ENCODE measurements around the gene TRPM8. TPM values are rescaled to one million over a fixed set of nuclear protein-coding genes. Genes with fewer than 3 reads are reported as not detected.

The TRPM8 gene
- total RNA-seq, 4 donors from 2014 or later: not detected

DNA sequence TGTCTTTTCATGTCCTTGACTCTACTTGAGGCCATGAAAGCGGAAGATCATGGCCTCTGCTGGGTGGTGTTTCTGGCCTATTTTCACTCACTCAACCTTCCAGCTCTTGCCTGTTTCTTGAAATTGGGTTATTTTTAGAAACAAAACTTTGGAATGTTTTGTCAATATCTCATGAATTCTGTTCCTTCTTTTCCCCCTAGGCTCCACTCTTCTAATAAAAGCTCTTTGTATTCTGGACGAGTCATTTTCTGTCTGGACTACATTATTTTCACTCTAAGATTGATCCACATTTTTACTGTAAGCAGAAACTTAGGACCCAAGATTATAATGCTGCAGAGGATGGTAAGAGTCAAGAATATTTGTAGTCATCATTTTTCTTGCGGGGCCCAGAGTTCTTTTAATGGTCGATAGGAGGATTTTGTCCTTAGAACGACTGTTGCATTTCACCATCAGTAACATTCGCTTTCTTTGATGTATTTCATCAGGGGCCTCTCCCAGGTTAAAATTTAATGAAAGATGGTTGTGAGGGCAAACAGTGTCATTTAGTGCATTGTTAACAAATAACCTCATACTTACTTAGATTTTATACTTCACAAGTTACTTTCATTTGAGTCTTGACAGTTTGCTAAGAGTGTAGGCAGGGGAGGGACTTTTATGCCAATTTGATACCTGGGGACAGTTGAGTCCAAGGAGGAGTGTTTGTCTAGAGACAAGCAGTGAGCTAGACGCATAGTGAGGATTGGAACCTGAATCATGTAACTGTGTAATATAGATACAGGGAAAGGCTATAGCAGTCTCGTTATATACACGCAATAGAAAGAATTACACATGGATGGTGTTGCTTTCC is 64.6 kb downstream of the TRPM8 start:
- H3K36me3 ChIP-seq: no peaks in the 10 kb centered on the region
- H3K27ac ChIP-seq: no peak overlapping the region
- DNase-seq (no peak), ATAC-seq (no peak)
- H3K27me3 ChIP-seq: no peaks in the 10 kb centered on the region
- no peak overlapping the region for H3K4me3 ChIP-seq
- intact Hi-C loops (cut with DNase I; ENCODE audit: low total_unique reads) (no loop called here), in situ Hi-C loops (cut with MboI; ENCODE audit: low sequenced_read_pairs in 4 of 4) (loop anchor here in 2 of 4 donors (25.0 kb wide), 1 partner anchor 556 kb away; no protein-coding TSS in a partner anchor)
- no peaks in the 10 kb centered on the region for H3K9me3 ChIP-seq
- no peaks in the 10 kb centered on the region for H3K4me1 ChIP-seq
- TF ChIP-seq POLR2A (IDR thresholded peaks at IDR 0.05) (no peak), CTCF (IDR thresholded peaks at IDR 0.05 in 4 of 5, conservative IDR thresholded peaks at IDR 0.05 in 1 of 5) (no peak)

- H3K4me1 ChIP-seq: no peaks in the 10 kb centered on the region
- ATAC-seq (no peak), DNase-seq (no peak)
- H3K27ac ChIP-seq: no peak overlapping the region
- H3K36me3 ChIP-seq: no peaks in the 10 kb centered on the region
- no peaks in the 10 kb centered on the region for H3K9me3 ChIP-seq
- in situ Hi-C loops (cut with MboI; ENCODE audit: low sequenced_read_pairs in 4 of 4) (loop anchor here in 2 of 4 donors (25.0 kb wide), 1 partner anchor 555 kb away; no protein-coding TSS in a partner anchor), intact Hi-C loops (cut with DNase I; ENCODE audit: low total_unique reads) (no loop called here)
- H3K4me3 ChIP-seq: no peak overlapping the region
- H3K27me3 ChIP-seq: no peaks in the 10 kb centered on the region
- TF ChIP-seq POLR2A (IDR thresholded peaks at IDR 0.05) (no peak), CTCF (IDR thresholded peaks at IDR 0.05 in 4 of 5, conservative IDR thresholded peaks at IDR 0.05 in 1 of 5) (no peak)
Measured at GRCh38 chr2:233982421-233983121, 65.4 kb downstream of the TRPM8 start.

GRCh38 chr2:233983445-233983844 is 66.3 kb downstream of the TRPM8 start:
- ATAC-seq (no peak), DNase-seq (no peak)
- in situ Hi-C loops (cut with MboI; ENCODE audit: low sequenced_read_pairs in 4 of 4): loop anchor here in 2 of 4 donors (25.0 kb wide), 1 partner anchor 554 kb away; no protein-coding TSS in a partner anchor
- H3K9me3 ChIP-seq: no peaks in the 10 kb centered on the region
- no peaks in the 10 kb centered on the region for H3K4me1 ChIP-seq
- no peak overlapping the region for H3K27ac ChIP-seq
- no peak overlapping the region for H3K4me3 ChIP-seq
- intact Hi-C loops (cut with DNase I; ENCODE audit: low total_unique reads): no loop called here
- H3K36me3 ChIP-seq: no peaks in the 10 kb centered on the region
- H3K27me3 ChIP-seq: no peaks in the 10 kb centered on the region
- no peak for TF ChIP-seq POLR2A (IDR thresholded peaks at IDR 0.05)
- TF ChIP-seq CTCF (IDR thresholded peaks at IDR 0.05 in 4 of 5, conservative IDR thresholded peaks at IDR 0.05 in 1 of 5): no peak

DNA sequence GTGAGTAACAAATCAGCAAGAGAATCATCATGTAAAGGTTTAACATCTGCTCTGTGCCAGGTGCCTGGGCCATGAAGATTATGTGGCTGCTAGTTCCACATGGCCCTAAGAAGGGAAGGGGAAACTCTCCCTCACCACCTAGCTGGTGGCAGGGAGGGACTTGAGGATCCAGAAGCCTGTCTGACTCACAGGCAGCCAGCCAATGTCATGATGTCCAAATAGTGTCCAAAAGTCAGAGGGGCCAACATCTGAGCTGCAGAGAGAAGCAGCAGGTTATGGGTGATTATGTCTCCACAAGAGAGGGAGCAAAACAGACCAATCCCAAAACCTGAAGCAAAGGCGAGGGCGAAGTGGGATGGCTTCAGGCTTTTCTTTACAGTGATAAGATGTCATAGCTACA is 71.4 kb downstream of the TRPM8 start:
- Histone ChIP-seq H3K4me1 (no peaks in the 10 kb centered on the region), H3K27me3 (no peaks in the 10 kb centered on the region), H3K27ac (no peak overlapping the region), H3K9me3 (no peaks in the 10 kb centered on the region), H3K4me3 (no peak overlapping the region), H3K36me3 (no peaks in the 10 kb centered on the region)
- DNase-seq (no peak), ATAC-seq (no peak)
- intact Hi-C loops (cut with DNase I; ENCODE audit: low total_unique reads) (no loop called here), in situ Hi-C loops (cut with MboI; ENCODE audit: low sequenced_read_pairs in 4 of 4) (loop anchor here in 2 of 4 donors (25.0 kb wide), 1 partner anchor 549 kb away; no protein-coding TSS in a partner anchor)
- TF ChIP-seq CTCF (IDR thresholded peaks at IDR 0.05 in 4 of 5, conservative IDR thresholded peaks at IDR 0.05 in 1 of 5) (no peak), POLR2A (IDR thresholded peaks at IDR 0.05) (no peak)
